CD4-positive, alpha-beta T cell treated with Interleukin-15 for 4 hours (primary cell): ENCODE measurements around the gene CSTF1.

ENCODE experiments used
- DNase-seq: peaks from one replicate; pipeline ENCODE4 v3.0.0-alpha.2; 2020; ENCODE audit warnings: low spot score

CSTF1 gene

DNA sequence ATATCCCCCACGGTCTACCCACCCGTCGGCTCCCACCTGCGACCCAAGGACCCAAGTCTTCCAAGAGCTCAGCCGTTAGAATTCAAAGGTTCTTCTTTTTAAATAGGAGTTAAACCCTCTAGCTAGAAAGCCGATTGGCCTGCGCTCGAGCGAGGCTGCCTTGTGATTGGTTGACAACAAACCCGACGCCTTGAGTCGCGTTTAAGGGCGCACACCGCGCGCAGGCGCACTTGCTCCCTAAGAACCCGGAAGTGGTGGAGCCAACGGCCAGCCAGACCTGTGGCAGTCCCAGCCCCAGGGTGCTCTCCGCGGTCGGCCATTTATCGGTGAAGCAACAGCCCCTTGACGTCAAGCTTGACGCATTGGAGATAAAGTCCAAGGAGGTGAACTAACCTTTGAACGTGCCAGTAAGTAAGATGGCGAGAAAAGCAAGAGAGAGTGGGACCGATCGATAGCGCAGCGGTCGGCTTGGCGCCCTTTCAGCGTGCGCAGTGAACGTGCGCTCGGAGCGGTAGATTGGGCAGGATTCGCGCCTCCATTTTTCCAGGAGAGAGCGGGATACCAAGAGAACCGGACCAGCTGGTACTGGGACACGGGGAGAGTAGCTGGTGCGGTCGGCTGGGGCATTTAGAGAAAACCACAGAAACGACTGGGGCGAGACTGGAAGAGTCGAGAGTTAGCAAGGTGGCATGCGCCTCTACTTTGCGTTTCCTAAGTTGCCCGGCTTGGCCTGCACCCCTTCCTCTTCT is at the start of gene CSTF1, which contains the start of gene AURKA:
TSS of gene CSTF1 (plus strand) at position 514 of the 749 bp plus-strand sequence. CDS start 2,908 bp downstream, outside the sequence.
TSS of gene AURKA (minus strand) at position 84 of the 749 bp plus-strand sequence. CDS start 4,018 bp downstream, outside the sequence.
- peak; percentile 100 for DNase-seq

DNA sequence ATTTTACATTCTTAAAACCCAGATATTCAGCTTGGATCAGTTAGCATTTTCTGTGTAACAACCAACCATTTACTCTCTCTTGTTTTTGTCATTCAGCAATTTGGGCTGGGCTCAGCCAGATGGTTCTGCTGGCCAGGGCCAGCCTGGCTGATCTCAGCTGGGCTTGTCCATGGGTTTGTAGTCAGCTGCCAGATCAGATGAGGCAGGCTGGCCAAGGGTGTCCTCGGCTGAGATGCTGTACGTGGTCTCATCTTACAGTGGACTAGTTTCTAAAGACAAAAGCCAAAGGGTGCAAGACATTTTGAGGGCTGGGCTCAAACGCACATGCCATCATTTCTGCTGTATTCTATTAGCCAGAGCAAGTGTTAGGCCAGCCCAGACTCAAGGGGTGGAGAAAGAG is 49.7 kb upstream of the CSTF1 start:
- DNase-seq, result no peak

DNA sequence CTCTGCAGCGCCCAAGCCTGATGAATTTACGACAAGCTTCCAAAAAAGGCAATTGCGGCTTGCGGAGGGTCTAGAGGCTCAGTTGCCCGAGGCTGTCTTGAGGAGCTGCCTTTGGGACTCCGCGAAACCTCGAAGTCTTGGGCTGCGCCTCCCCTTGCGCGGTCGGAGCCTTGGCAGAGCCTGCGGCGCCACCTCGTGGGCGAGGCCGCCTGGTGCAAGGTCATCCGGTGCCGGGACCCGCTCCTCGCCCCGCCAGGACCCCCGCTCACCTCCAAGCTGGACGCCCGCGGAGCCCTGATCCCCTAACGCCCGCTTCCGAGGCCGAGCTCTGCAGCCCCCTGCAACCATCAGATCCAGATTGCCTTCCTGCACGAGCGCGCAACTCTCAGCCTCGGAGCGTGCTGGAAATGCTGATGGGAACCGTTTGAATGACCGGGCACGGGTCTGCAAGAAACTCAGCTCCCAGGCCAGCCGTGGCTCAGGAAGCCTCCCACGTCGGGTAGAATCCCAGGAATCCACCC is 48.5 kb upstream of the CSTF1 start:
- peak; percentile 7 for DNase-seq

DNA sequence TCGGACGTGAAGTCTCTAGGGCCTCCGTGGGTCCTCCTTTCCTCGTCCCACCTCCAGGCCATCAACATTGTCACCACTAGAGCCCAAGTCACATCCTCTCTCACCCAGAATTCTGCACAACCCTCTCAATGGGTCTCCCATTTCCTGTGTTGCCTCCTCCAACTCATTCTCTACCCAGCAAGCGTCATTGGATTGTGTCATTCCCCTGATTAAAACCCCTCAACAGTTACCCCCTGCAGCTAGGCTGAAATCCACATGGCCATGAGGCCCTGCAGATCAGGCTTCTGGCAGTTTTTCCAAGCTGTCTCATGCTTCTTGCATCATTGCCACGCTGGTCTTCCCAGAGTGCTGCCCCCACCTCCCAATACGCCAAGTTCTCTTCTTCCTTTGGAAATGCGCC is 46.5 kb upstream of the CSTF1 start:
- DNase-seq, result no peak

GRCh38 chr20:56347628-56348304 is 44.7 kb upstream of the CSTF1 start:
- no peak for DNase-seq

- DNase-seq, result no peak
Observed at GRCh38 chr20:56348305-56348693, 44.1 kb upstream of the CSTF1 start.

DNA sequence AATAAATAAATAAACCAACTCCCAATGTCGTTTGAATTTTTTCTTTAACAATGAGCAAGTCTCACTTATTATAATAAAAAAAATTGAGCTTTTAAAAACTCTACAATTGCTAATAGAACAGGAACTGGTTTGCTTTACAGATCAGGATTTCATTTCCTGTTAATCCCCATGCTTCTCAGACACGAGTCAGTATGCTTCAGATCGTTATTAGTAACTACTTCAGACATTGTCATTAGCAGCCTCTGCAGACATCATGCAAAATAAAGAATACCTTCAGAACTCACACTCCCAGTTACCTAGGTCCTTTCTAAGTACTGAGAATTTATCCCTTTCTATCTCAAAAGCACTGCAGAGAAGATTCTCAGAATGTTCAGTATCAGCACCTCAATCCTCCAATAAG is 43.7 kb upstream of the CSTF1 start:
- DNase-seq, result no peak

DNA sequence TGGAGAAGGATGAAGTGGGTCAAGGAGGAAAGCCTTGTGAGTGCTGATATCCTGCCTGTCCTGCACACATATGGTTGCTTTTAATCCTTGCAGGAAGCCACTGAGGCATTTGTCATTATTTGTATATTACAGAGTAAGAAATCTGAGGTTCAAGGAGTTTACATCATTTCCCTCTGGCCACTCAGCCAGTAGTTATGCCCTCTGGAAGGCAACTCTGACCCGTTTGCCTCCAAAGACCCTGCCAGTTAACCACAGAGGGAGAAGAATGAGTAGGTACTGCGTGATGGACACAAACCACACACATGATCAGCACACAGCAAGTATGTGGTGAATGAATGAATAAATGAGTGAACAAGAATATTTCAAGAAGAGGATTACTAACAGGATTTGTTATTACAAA is 41.6 kb upstream of the CSTF1 start:
- DNase-seq, result no peak

DNA sequence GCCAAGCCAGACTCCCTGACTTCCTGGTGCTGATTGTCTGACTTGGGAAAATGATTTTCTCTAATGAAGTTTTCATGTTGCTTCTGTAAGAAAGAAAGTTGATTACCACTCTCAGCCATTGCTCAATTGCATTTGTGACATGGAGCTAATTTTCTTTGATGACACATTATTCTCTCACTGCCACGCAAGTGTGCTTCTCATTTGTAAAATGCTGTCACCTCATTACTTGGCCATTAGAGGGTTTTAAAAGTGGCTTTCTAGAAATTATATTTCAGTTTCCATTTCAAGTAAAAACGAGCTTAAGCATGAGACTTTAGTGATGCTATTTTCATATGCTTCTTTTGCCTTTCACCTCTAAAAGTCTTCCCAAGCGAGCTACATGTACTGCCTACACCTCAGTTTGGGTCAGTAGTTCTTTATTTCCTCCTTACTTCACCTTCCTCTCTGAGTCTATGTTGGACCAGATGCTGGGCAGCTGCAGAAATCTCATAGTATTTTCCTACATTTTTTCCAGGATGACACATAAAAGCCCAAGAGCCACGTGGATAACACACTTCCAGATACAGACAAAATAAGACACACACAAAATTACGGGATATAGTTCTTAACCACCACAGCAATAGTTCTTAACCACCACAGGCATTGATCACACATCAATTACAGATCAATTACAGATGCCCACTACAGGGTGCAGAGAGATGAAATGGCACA is 39.9 kb upstream of the CSTF1 start:
- no peak for DNase-seq

DNA sequence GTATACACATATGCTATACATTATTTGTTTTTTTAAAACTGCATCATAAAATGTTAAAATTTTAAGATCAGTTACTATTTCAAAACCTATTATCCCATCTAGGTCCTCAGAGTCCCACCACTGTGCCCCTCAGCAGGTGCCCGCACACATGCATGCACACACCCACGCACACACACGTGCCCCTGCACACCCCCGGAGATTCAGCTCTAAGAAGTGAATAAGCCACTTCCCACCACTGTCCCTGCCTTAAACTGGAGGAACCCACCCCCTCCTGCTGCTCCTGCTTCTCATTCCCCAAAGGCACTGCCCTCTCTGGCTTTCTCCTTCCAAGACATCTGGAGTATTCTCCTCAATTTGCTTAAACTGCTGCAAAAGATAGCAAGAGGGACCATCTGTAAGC is 39.1 kb upstream of the CSTF1 start:
- DNase-seq, result no peak

DNA sequence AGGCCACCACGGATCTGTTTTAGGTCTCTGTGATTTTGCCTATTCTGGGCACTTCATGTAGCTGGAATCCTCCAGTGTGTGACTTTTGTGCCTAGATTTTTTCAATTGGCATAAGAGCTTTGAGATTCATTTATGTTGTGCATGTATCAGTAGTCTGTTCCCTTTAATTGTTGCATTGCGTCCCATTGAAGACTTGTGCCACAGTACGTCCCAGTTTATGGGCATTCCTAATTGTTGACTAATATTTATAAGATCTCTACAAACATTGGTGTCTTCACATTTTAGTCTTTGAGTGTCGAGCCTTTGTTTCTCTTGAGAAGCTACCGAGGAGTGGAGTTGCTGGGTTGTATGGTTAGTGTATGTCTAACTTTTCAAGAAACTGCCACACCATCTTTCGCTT is 34.4 kb upstream of the CSTF1 start:
- DNase-seq, result no peak

DNA sequence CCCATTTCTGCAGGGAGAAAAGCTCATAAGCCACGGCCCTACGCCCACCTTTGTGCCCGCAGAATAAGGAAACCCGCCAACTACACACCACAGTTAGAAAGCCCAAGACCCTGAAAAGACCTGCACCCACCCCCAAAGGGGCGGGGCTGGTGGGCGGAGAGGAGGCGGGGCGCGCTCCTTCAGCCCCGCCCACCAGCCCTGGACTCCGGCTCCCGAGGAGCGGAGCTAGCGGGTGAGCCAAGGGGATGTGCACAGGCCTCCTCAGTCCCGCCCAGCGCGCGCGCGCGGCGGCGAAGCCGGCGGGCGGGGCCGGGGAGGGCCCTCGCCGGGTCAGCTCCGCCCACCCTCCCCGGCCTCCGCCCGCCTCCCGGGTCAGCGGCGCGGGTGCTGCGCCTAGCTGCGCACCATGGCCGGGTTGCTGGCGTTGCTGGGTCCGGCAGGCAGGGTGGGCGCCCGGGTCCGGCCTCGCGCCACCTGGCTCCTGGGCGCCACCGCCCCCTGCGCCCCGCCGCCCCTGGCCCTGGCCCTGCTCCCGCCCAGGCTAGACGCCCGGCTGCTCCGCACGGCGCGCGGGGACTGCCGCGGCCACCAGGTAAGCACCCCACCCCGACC is 33.7 kb upstream of the CSTF1 start, which contains the start of gene FAM210B:
TSS of gene FAM210B (plus strand) at position 375 of the 612 bp plus-strand sequence. CDS start at position 407, 32 bp downstream.
- DNase-seq, result peak; percentile 82

- no peak for DNase-seq
Observed at GRCh38 chr20:56359212-56360132, 33.0 kb upstream of the CSTF1 start.

DNA sequence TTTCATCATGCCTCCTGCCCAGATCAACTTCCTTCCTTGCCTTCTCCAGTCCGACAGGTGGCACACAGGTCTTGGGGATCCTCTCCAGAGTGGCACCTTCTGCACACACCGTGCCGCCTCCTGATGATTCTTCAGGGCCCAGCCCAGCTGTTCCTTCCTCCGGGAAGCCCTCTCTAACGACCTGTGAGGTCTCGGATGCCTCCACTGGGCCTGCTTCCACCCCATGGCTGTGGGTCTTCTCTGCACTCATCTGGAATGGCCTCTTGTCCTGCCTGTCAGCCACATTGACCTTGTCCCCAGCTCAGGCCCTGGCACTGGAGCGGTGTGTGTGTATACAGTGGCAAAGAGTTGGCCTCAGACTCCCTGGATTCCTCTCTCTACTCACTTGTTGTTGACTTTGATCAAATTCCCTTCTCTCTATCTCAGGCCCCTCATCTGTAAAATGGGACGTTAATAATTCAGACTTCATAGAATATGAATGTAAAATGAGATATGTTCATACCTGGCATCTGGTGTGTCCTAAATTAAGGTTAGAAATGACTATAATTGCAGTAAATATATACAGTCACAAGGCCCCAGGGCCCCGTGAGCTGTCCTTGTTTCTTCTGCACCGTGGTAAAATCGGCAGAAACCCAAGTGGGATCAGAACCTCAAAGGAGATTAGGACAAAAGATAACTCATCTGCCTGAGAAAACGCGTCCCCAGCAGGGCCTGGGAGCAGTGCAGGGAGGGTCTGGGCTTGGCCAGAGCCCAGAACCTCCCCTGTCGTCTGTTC is 32.1 kb upstream of the CSTF1 start:
- no peak for DNase-seq

GRCh38 chr20:56360908-56361205 is 31.6 kb upstream of the CSTF1 start:
- no peak for DNase-seq

DNA sequence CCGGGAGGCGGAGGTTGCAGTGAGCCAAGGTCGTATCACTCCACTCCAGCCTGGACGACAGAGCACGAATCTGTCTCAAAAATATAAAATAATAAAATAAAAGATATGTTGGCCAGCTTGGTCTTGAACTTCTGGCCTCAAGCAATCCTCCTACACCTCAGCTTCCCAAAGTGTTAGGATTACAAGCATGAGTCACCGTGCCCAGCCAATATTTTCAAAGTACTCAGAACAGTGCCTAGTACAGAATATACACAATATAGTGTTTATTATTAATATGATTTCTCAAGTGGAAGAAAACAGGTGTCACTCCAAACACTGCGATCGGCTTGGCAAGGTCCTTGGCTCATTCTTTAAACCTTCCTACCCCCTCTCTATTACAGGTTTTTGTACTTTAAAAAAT is 30.5 kb upstream of the CSTF1 start:
- DNase-seq, result no peak

GRCh38 chr20:56362833-56363413 is 29.5 kb upstream of the CSTF1 start:
- DNase-seq, result no peak

DNA sequence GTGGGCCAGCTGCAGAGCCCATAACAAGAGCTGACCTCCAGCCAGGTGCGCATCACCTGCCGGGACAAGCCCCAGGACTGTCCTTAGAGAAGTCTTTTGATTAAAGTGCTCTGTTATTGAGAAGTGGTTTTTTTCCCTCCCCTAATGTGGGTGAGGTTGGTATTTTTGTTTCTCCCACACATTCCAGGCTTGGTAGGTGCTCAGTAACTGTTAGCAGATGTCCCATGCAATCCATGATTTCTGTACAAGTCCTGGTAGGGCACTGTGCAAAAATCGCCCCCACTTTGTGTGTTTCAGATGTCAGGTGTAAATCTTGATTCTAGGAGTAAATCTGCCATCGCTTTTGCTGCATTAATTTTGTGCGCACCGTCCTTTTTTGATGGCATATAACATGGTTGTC is 29.0 kb upstream of the CSTF1 start:
- DNase-seq, result no peak

- no peak for DNase-seq
Observed at GRCh38 chr20:56368351-56369134, 23.9 kb upstream of the CSTF1 start.
